Measurements from ENCODE around the gene C15orf40. TPM values are rescaled to one million over a fixed set of nuclear protein-coding genes. Genes with fewer than 3 reads are reported as not detected.
"Not testable (repeated sequence)": the region's sequence is repeated elsewhere in the genome, so short reads cannot be mapped to it uniquely, and the experiment has no call there.

C15orf40 gene
- total RNA-seq, 1 experiment from 2014 or later = 20.6 TPM

DNA sequence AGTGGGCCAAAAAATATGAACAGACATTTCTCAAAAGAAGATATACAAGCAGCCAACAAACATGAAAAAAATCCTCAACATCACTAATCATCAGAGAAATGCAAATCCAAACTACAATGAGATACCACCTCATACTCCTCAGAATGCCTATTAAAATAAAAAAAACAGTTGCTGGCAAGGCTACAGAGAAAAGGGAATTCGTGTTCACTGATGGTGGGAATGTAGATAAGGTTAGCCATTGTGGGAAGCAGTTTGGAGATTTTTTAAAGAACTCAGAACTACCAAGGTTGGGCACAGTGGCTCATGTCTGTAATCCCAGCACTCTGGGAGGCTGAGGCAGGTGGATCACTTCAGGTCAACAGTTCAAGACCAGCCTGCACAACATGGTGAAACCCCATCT is 27.8 kb upstream of the C15orf40 start:
- BruUV-seq (replicated peaks) = no TSS peak
- H3K36me3 ChIP-seq (ENCODE audit: insufficient read depth, low read length, poor library complexity, severe bottlenecking) = peaks cover 45% of the 10 kb centered on the region
- POLR2A ChIA-PET (ENCODE audit: low non-redundant PET) = interaction anchor here (0.6 kb wide), 1 partner anchor 16 kb away, joined by 14 read pairs; no protein-coding TSS in a partner anchor
- TF ChIP-seq EZH2 (IDR thresholded peaks at IDR 0.05; ENCODE audit: borderline replicate concordance, low read depth, low read length, poor library complexity, severe bottlenecking) = no peak
- TF ChIP-seq, protein P1, sequence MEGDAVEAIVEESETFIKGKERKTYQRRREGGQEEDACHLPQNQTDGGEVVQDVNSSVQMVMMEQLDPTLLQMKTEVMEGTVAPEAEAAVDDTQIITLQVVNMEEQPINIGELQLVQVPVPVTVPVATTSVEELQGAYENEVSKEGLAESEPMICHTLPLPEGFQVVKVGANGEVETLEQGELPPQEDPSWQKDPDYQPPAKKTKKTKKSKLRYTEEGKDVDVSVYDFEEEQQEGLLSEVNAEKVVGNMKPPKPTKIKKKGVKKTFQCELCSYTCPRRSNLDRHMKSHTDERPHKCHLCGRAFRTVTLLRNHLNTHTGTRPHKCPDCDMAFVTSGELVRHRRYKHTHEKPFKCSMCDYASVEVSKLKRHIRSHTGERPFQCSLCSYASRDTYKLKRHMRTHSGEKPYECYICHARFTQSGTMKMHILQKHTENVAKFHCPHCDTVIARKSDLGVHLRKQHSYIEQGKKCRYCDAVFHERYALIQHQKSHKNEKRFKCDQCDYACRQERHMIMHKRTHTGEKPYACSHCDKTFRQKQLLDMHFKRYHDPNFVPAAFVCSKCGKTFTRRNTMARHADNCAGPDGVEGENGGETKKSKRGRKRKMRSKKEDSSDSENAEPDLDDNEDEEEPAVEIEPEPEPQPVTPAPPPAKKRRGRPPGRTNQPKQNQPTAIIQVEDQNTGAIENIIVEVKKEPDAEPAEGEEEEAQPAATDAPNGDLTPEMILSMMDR (conservative IDR thresholded peaks at IDR 0.05; ENCODE audit: low read depth, low read length) = no peak
- no peaks in the 10 kb centered on the region for H3K27me3 ChIP-seq (replicated peaks; ENCODE audit: insufficient read depth, low read depth, low read length, poor library complexity)
- H3K4me3 ChIP-seq (ENCODE audit: low read depth, low read length, poor library complexity, severe bottlenecking) = no peak overlapping the region
- no peak overlapping the region for H3K27ac ChIP-seq (ENCODE audit: low read depth, low read length, poor library complexity, severe bottlenecking)
- no peaks in the 10 kb centered on the region for H3K4me1 ChIP-seq (ENCODE audit: insufficient read depth, low read length, poor library complexity, severe bottlenecking)
- no peak for DNase-seq (ENCODE audit: low spot score)
- CTCF ChIA-PET = no interaction called here
- intact Hi-C loops (cut with micrococcal nuclease; ENCODE audit: unreplicated experiment) = no loop called here
- peaks cover 7% of the 10 kb centered on the region for H3K9me3 ChIP-seq (ENCODE audit: low read depth, low read length, poor library complexity, severe bottlenecking)

DNA sequence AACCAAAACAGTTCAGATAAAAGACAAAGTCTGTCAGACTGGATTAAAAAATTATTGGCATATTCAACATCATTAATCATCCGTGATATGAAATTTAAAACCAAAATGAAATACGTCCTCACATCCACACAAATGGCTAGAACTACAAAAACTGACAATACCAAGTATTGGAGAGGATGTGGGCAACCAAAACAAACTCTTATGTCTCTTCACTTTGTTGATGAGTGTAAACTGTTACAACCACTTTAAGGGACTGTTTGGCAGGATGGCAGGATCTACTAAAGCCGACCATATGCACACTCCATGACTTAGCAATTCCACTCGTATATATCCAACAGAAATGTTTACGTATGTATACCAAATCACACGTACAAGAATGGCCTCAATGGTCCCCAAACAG is 24.8 kb upstream of the C15orf40 start:
- no TSS peak for BruUV-seq (replicated peaks)
- ChIA-PET POLR2A (ENCODE audit: low non-redundant PET) (interaction anchor here (0.6 kb wide), 1 partner anchor 10 kb away, joined by 7 read pairs; no protein-coding TSS in a partner anchor), CTCF (no interaction called here)
- DNase-seq (ENCODE audit: low spot score) = no peak
- no peak overlapping the region for H3K27ac ChIP-seq (ENCODE audit: low read depth, low read length, poor library complexity, severe bottlenecking)
- H3K4me1 ChIP-seq (ENCODE audit: insufficient read depth, low read length, poor library complexity, severe bottlenecking) = no peaks in the 10 kb centered on the region
- H3K9me3 ChIP-seq (ENCODE audit: low read depth, low read length, poor library complexity, severe bottlenecking) = peaks cover 7% of the 10 kb centered on the region
- H3K4me3 ChIP-seq (ENCODE audit: low read depth, low read length, poor library complexity, severe bottlenecking) = no peak overlapping the region
- TF ChIP-seq EZH2 (IDR thresholded peaks at IDR 0.05; ENCODE audit: borderline replicate concordance, low read depth, low read length, poor library complexity, severe bottlenecking) = no peak
- TF ChIP-seq, protein P1 (conservative IDR thresholded peaks at IDR 0.05; ENCODE audit: low read depth, low read length) = no peak
- peaks cover 34% of the 10 kb centered on the region for H3K36me3 ChIP-seq (ENCODE audit: insufficient read depth, low read length, poor library complexity, severe bottlenecking)
- intact Hi-C loops (cut with micrococcal nuclease; ENCODE audit: unreplicated experiment) = no loop called here
- H3K27me3 ChIP-seq (replicated peaks; ENCODE audit: insufficient read depth, low read depth, low read length, poor library complexity) = no peaks in the 10 kb centered on the region

DNA sequence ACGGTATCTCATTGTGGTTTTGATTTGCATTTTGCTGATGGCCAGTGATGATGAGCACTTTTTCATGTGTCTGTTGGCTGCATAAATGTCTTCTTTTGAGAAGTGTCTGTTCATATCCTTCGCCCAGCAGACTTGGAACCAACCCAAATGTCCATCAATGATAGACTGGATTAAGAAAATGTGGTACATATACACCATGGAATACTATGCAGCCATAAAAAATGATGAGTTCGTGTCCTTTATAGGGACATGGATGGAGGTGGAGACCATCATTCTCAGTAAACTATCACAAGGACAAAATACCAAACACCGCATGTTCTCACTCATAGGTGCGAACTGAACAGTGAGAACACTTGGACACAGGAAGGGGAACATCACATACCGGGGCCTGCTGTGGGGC is 19.8 kb upstream of the C15orf40 start:
- H3K27me3 ChIP-seq (replicated peaks; ENCODE audit: insufficient read depth, low read depth, low read length, poor library complexity); intact Hi-C loops (cut with micrococcal nuclease; ENCODE audit: unreplicated experiment); H3K4me1 ChIP-seq (ENCODE audit: insufficient read depth, low read length, poor library complexity, severe bottlenecking); DNase-seq (ENCODE audit: low spot score); POLR2A ChIA-PET (ENCODE audit: low non-redundant PET); H3K27ac ChIP-seq (ENCODE audit: low read depth, low read length, poor library complexity, severe bottlenecking); H3K4me3 ChIP-seq (ENCODE audit: low read depth, low read length, poor library complexity, severe bottlenecking); BruUV-seq (replicated peaks); H3K9me3 ChIP-seq (ENCODE audit: low read depth, low read length, poor library complexity, severe bottlenecking); CTCF ChIA-PET: not testable (repeated sequence)
- H3K36me3 ChIP-seq (ENCODE audit: insufficient read depth, low read length, poor library complexity, severe bottlenecking) = peaks cover 37% of the 10 kb centered on the region

DNA sequence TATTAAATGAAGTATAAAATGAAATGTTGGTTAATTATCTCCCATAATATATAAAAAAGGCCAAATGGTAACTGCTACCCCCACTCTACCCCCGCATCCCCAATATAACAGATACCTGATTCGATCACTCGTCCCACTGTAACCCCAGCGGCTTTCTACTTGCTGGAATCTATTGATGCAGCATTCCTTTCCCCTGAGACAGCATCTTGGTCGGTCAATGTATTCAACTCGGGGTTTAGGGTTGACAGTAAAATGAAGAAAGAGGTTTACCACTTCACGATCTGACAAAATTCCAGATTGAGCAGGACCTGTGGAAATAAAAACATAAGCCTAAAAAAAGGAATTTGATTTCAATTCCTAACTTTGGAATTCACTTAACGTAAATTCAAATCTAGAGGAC is 18.6 kb upstream of the C15orf40 start:
- CTCF ChIA-PET = no interaction called here
- H3K9me3 ChIP-seq (ENCODE audit: low read depth, low read length, poor library complexity, severe bottlenecking) = no peaks in the 10 kb centered on the region

More for the DNA sequence above, 18.6 kb upstream of the C15orf40 start:
- no peaks in the 10 kb centered on the region for H3K4me1 ChIP-seq (ENCODE audit: insufficient read depth, low read length, poor library complexity, severe bottlenecking)
- DNase-seq (ENCODE audit: low spot score) = no peak
- no TSS peak for BruUV-seq (replicated peaks)
- intact Hi-C loops (cut with micrococcal nuclease; ENCODE audit: unreplicated experiment) = no loop called here
- no peak overlapping the region for H3K27ac ChIP-seq (ENCODE audit: low read depth, low read length, poor library complexity, severe bottlenecking)
- POLR2A ChIA-PET (ENCODE audit: low non-redundant PET) = no interaction called here
- TF ChIP-seq, protein P1 (conservative IDR thresholded peaks at IDR 0.05; ENCODE audit: low read depth, low read length) = no peak
- TF ChIP-seq EZH2 (IDR thresholded peaks at IDR 0.05; ENCODE audit: borderline replicate concordance, low read depth, low read length, poor library complexity, severe bottlenecking) = no peak
- no peaks in the 10 kb centered on the region for H3K27me3 ChIP-seq (replicated peaks; ENCODE audit: insufficient read depth, low read depth, low read length, poor library complexity)
- peaks cover 33% of the 10 kb centered on the region for H3K36me3 ChIP-seq (ENCODE audit: insufficient read depth, low read length, poor library complexity, severe bottlenecking)
- no peak overlapping the region for H3K4me3 ChIP-seq (ENCODE audit: low read depth, low read length, poor library complexity, severe bottlenecking)

Data from A673 (cell line).